Upper lobe of left lung (tissue), 6 donors: ENCODE measurements around the gene HS6ST1. TPM values are rescaled to one million over a fixed set of nuclear protein-coding genes. Genes with fewer than 3 reads are reported as not detected.
A peak's percentile ranks its signal among the peaks of the same experiment; 100 is the strongest.

Experiments used
- ATAC-seq, 2 donors: fragments of 200-7000 bp; cut with Tn5 transposase; one replicate each; pipeline ENCODE4 v1.9.1; 2022; ENCODE audit warnings: mild to moderate bottlenecking in 2 of 2, moderate library complexity in 2 of 2; ENCODE audit not compliant: low FRiP score in 2 of 2
- DNase-seq, 2 donors: peaks; one replicate each; pipeline ENCODE4 v3.0.0-alpha.2; 2019 to 2020
- H3K27ac ChIP-seq, 4 donors: fragments of 200-600 bp; sonication (generic); one replicate each; pipeline ENCODE4 v1.5.1; 2016 to 2019
- H3K27me3 ChIP-seq, 4 donors: fragments of 200-600 bp; sonication (generic); one replicate each; pipeline ENCODE4 v1.5.1; 2017 to 2019
- H3K36me3 ChIP-seq, 4 donors: fragments of 200-600 bp; sonication (generic); one replicate each; pipeline ENCODE4 v1.5.1; 2016 to 2019
- H3K4me1 ChIP-seq, 4 donors: fragments of 200-600 bp; sonication (generic); one replicate each; pipeline ENCODE4 v1.5.1; 2018 to 2019
- H3K4me3 ChIP-seq, 4 donors: fragments of 200-600 bp; sonication (generic); one replicate each; pipeline ENCODE4 v1.5.1; 2017 to 2019; ENCODE audit warnings: mild to moderate bottlenecking in 2 of 4, moderate library complexity in 1 of 4
- H3K9me3 ChIP-seq, 4 donors: fragments of 200-600 bp; sonication (generic); one replicate each; pipeline ENCODE4 v1.5.1; 2018 to 2019
- EP300 ChIP-seq, 4 donors: sonication (generic); formaldehyde crosslinking; IDR thresholded peaks; one replicate each; pipeline ENCODE4 v1.5.1; 2017; ENCODE audit warnings: antibody characterized with exemption in 4 of 4, control low read depth in 2 of 4
- POLR2A ChIP-seq, 4 donors: fragments of 450-650 bp; IDR thresholded peaks; one replicate each; pipeline ENCODE4 v1.5.1; 2016 to 2017; ENCODE audit warnings: antibody characterized with exemption in 4 of 4, mild to moderate bottlenecking in 2 of 4
- POLR2AphosphoS5 ChIP-seq, 2 donors: sonication (generic); formaldehyde crosslinking; IDR thresholded peaks; one replicate each; pipeline ENCODE4 v1.5.1; 2017; ENCODE audit warnings: antibody characterized with exemption in 2 of 2
- WGBS, 2 donors: methylation state at CpG; one replicate each; pipeline ENCODE4 v1.1.5; 2017 to 2018; 5-methylcytosine and 5-hydroxymethylcytosine counted together
- total RNA-seq, 6 donors: library from RNA; depleted of rRNA in 4 of 6; stranded (reverse); fragments of >200 nt in 4 of 6; gene quantifications; one replicate each; pipeline versions ENCODE4 v1.1.0 to v1.2.1, GENCODE V29; 2016 to 2021
- TF ChIP-seq, protein P1 (sequence below), 6 experiments: fragments of 450-650 bp in 4 of 6; fragments of 200-600 bp in 2 of 6; sonication (generic) in 2 of 6; IDR thresholded peaks; one replicate each; pipeline ENCODE4 v1.5.1; 2016 to 2019; ENCODE audit warnings: antibody characterized with exemption in 6 of 6
- donor health status: DM: no; HTN: no; CAD: no; lungs with moderate emphysema.
- donor health status: DM: no; HTN: yes; CAD: no; lungs with severe emphysema.

HS6ST1 gene
- total RNA-seq, 6 donors from 2014 or later: 24.0 to 96.8 (median 37.0) TPM

- WGBS, 2 donors: 37 to 54% methylated on average over 3 to 5 of the region's 5 CpGs
- H3K9me3 ChIP-seq: no peaks in the 10 kb centered on the region
- H3K4me1 ChIP-seq: peaks cover 32 to 59% (median 42%) of the 10 kb centered on the region in 4 donors
- H3K27me3 ChIP-seq: no peaks in the 10 kb centered on the region
- TF ChIP-seq, protein P1, sequence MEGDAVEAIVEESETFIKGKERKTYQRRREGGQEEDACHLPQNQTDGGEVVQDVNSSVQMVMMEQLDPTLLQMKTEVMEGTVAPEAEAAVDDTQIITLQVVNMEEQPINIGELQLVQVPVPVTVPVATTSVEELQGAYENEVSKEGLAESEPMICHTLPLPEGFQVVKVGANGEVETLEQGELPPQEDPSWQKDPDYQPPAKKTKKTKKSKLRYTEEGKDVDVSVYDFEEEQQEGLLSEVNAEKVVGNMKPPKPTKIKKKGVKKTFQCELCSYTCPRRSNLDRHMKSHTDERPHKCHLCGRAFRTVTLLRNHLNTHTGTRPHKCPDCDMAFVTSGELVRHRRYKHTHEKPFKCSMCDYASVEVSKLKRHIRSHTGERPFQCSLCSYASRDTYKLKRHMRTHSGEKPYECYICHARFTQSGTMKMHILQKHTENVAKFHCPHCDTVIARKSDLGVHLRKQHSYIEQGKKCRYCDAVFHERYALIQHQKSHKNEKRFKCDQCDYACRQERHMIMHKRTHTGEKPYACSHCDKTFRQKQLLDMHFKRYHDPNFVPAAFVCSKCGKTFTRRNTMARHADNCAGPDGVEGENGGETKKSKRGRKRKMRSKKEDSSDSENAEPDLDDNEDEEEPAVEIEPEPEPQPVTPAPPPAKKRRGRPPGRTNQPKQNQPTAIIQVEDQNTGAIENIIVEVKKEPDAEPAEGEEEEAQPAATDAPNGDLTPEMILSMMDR (IDR thresholded peaks at IDR 0.05): no peak
- TF ChIP-seq POLR2AphosphoS5 (IDR thresholded peaks at IDR 0.05): no peak
- TF ChIP-seq POLR2A (IDR thresholded peaks at IDR 0.05): no peak
- TF ChIP-seq EP300 (IDR thresholded peaks at IDR 0.05): no peak
- H3K36me3 ChIP-seq: no peaks in the 10 kb centered on the region
- DNase-seq (peak in 1 of 2 donors; percentile 37), ATAC-seq (no peak)
- H3K27ac ChIP-seq: no peak overlapping the region
- no peak overlapping the region for H3K4me3 ChIP-seq
These were observed 10.4 kb downstream of the HS6ST1 start for GRCh38 chr2:128308284-128308731.

DNA sequence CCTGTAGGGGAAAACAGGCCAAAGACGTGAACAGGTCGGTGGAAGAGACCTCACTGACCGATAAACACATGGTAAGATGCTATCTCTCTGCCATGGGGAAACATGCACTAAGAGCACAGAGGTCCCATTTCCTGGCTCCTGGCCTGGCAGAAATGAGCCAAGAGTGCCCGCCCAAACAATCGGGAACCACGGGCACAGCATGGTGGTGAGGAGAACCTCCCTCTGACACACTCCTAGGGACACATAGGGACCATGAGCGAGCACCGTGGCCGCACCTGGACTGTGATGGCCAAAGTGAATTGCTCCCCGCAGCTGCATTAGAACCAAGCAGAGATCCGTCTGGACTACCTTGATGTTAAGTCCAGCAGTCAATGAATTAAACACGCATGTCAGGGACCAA lies 11.1 kb downstream of the HS6ST1 start:
- H3K27ac ChIP-seq: no peak overlapping the region
- TF ChIP-seq POLR2A (IDR thresholded peaks at IDR 0.05) (no peak), EP300 (IDR thresholded peaks at IDR 0.05) (no peak), POLR2AphosphoS5 (IDR thresholded peaks at IDR 0.05) (no peak)
- TF ChIP-seq, protein P1 (IDR thresholded peaks at IDR 0.05): no peak
- H3K4me3 ChIP-seq: no peak overlapping the region
- WGBS, 2 donors: 73 to 94% methylated on average over 11 to 12 of the region's 12 CpGs
- no peak for DNase-seq
- no peaks in the 10 kb centered on the region for H3K36me3 ChIP-seq
- peaks cover 37 to 57% (median 42%) of the 10 kb centered on the region in 4 donors for H3K4me1 ChIP-seq
- no peaks in the 10 kb centered on the region for H3K27me3 ChIP-seq
- ATAC-seq: no peak
- H3K9me3 ChIP-seq: no peaks in the 10 kb centered on the region

DNA sequence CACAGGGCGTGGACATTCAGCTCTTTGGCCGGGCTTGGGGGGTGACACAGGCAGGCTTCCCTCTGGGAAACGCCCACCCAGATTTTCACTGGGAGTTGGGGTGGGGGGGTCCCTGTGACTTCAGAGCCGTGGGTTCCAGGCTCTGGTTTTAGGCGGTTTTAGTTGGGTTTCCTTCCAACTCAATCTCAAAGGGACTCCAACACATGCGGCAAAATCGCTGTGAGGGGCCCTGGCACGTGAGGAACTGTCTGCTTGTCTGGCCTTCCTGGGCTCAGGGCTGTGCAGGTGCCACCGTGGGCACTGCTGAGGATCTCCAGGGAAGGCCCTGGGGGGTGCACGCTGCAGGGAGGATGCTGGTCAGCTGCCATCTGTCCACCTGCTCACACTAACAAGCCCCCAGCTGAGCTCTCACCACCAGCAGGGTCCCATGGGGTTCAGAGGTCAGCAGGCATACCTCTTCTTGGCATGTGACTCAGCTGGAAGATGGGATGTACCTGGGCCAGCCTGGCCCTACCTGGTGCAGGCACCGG lies 11.7 kb downstream of the HS6ST1 start:
- Histone ChIP-seq H3K4me1 (peaks cover 37 to 57% (median 43%) of the 10 kb centered on the region in 4 donors), H3K9me3 (no peaks in the 10 kb centered on the region), H3K27ac (peak overlapping the region in 2 of 4 donors; percentile 1 to 30), H3K27me3 (no peaks in the 10 kb centered on the region), H3K36me3 (no peaks in the 10 kb centered on the region), H3K4me3 (no peak overlapping the region)
- DNase-seq (peak in 1 of 2 donors; percentile 52), ATAC-seq (no peak)
- TF ChIP-seq POLR2A (IDR thresholded peaks at IDR 0.05) (no peak), POLR2AphosphoS5 (IDR thresholded peaks at IDR 0.05) (no peak), EP300 (IDR thresholded peaks at IDR 0.05) (no peak)
- TF ChIP-seq, protein P1 (IDR thresholded peaks at IDR 0.05): no peak
- 74 to 94% methylated on average over 8 to 9 of the region's 11 CpGs for WGBS, 2 donors

- H3K27me3 ChIP-seq: no peaks in the 10 kb centered on the region
- 42 to 50% methylated on average over 15 to 23 of the region's 24 CpGs for WGBS, 2 donors
- ATAC-seq (peak in 1 of 2 donors; percentile 70), DNase-seq (peak in 1 of 2 donors; percentile 55)
- peaks cover 37 to 61% (median 43%) of the 10 kb centered on the region in 4 donors for H3K4me1 ChIP-seq
- no peaks in the 10 kb centered on the region for H3K9me3 ChIP-seq
- no peak overlapping the region for H3K4me3 ChIP-seq
- H3K27ac ChIP-seq: peak overlapping the region; percentile 30 to 63 (median 62)
- TF ChIP-seq EP300 (IDR thresholded peaks at IDR 0.05) (no peak), POLR2AphosphoS5 (IDR thresholded peaks at IDR 0.05) (peak in 1 of 2 donors; percentile 42)
- TF ChIP-seq, protein P1 (IDR thresholded peaks at IDR 0.05): peak in 2 of 6 experiments; percentile 8 to 11
- no peaks in the 10 kb centered on the region for H3K36me3 ChIP-seq
These were observed 12.4 kb downstream of the HS6ST1 start for GRCh38 chr2:128306081-128306930.
